Fibroblast of pulmonary artery (primary cell): ENCODE results near the gene TMEM121.
"Not testable (repeated sequence)": the region's sequence is repeated elsewhere in the genome, so short reads cannot be mapped to it uniquely, and the experiment has no call there.

Source experiments
- DNase-seq: peaks from one replicate; pipeline ENCODE4 v3.0.0-alpha.2; 2010; ENCODE audit warnings: low read depth
- H3K4me3 ChIP-seq: replicated peaks from 2 replicates; pipeline ENCODE4 v1.5.1; 2011; ENCODE audit warnings: low read depth, mild to moderate bottlenecking, control low read depth, low read length, moderate library complexity
- CTCF ChIP-seq: IDR thresholded peaks from 2 replicates; pipeline ENCODE4 v1.5.1; 2011; ENCODE audit warnings: mild to moderate bottlenecking, control low read depth, low read length, inconsistent platforms; ENCODE audit errors: missing control alignments

The TMEM121 gene

GRCh38 chr14:105541218-105541875, 15.0 kb downstream of the TMEM121 start:
- no peak for TF ChIP-seq CTCF
- no peak overlapping the region for H3K4me3 ChIP-seq
- DNase-seq: no peak

GRCh38 chr14:105545676-105546075, 19.3 kb downstream of the TMEM121 start:
- not testable (repeated sequence) for DNase-seq, H3K4me3 ChIP-seq

- H3K4me3 ChIP-seq, DNase-seq: not testable (repeated sequence)
Observed at GRCh38 chr14:105546410-105546809, 20.0 kb downstream of the TMEM121 start.

GRCh38 chr14:105547072-105547471, 20.7 kb downstream of the TMEM121 start:
- not testable (repeated sequence) for H3K4me3 ChIP-seq, DNase-seq

GRCh38 chr14:105547741-105548169, 21.4 kb downstream of the TMEM121 start:
- DNase-seq: no peak
- H3K4me3 ChIP-seq: no peak overlapping the region
- TF ChIP-seq CTCF: no peak

GRCh38 chr14:105549481-105549880, 23.1 kb downstream of the TMEM121 start:
- DNase-seq: no peak
- TF ChIP-seq CTCF: no peak
- H3K4me3 ChIP-seq: no peak overlapping the region

- no peak for DNase-seq
- no peak for TF ChIP-seq CTCF
- no peak overlapping the region for H3K4me3 ChIP-seq
Observed at GRCh38 chr14:105554022-105554421, 27.6 kb downstream of the TMEM121 start.

- no peak for TF ChIP-seq CTCF
- DNase-seq: no peak
- H3K4me3 ChIP-seq: no peak overlapping the region
Observed at GRCh38 chr14:105554523-105554922, 28.1 kb downstream of the TMEM121 start.

- not testable (repeated sequence) for H3K4me3 ChIP-seq, DNase-seq
Observed at GRCh38 chr14:105557671-105558070, 31.3 kb downstream of the TMEM121 start.

- H3K4me3 ChIP-seq, DNase-seq: not testable (repeated sequence)
Observed at GRCh38 chr14:105558449-105559154, 32.2 kb downstream of the TMEM121 start.

- DNase-seq, H3K4me3 ChIP-seq: not testable (repeated sequence)
Observed at GRCh38 chr14:105559384-105560047, 33.1 kb downstream of the TMEM121 start.

GRCh38 chr14:105560048-105560669, 33.8 kb downstream of the TMEM121 start:
- not testable (repeated sequence) for H3K4me3 ChIP-seq, DNase-seq
